ENCODE results near the gene FHOD3.

DNA sequence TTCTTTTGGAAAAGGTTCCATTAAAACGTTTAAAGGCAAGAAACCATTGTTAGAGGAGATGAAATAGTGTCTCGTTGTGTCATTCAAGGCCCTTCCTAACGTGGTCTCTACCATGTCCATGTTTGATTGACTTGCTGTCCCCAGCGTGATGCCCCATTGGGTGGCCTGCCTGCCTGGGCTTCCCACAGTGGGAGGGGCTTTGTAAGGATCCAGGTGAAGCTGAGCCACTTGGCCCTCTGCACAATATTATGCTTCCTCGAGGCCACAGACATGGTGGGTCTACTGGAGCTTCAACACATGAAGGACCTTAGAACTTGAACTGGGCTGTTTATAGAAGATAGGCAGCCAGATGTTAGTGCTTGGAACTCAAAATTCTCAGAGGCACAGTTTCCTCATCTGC, 235.3 kb downstream of the FHOD3 start:
- TF ChIP-seq POLR2A (IDR thresholded peaks at IDR 0.05; ENCODE audit: low read depth, low read length) (no peak), POLR2AphosphoS5 (IDR thresholded peaks at IDR 0.05; ENCODE audit: low read depth, low read length) (no peak), TAF1 (IDR thresholded peaks at IDR 0.05; ENCODE audit: borderline replicate concordance, low read depth, low read length) (no peak)

Measured in GM12892 (cell line).